AG09319 (cell line): ENCODE data around the gene FAM193A.

ENCODE experiments used
- DNase-seq: peaks from one replicate; pipeline ENCODE4 v3.0.0-alpha.2; 2010; ENCODE audit warnings: low read depth; ENCODE audit errors: extremely low read depth
- CTCF ChIP-seq: IDR thresholded peaks from 2 replicates; pipeline ENCODE4 v1.5.1; 2011; ENCODE audit warnings: low read depth, mild to moderate bottlenecking, inconsistent platforms, low read length, moderate library complexity

The FAM193A gene

GRCh38 chr4:2742823-2743517 is 206.5 kb downstream of the FAM193A start:
- TF ChIP-seq CTCF = no peak

GRCh38 chr4:2743518-2744445 is 207.3 kb downstream of the FAM193A start:
- DNase-seq = no peak
- no peak for TF ChIP-seq CTCF

More at GRCh38 chr4:2742823-2743517, 206.5 kb downstream of the FAM193A start:
- DNase-seq = no peak

- no peak for DNase-seq
- TF ChIP-seq CTCF = no peak
These were observed 208.3 kb downstream of the FAM193A start for GRCh38 chr4:2744576-2745270.

GRCh38 chr4:2745516-2745915 is 209.1 kb downstream of the FAM193A start:
- TF ChIP-seq CTCF = no peak
- DNase-seq = no peak

GRCh38 chr4:2745981-2746806 is 209.7 kb downstream of the FAM193A start:
- no peak for TF ChIP-seq CTCF
- DNase-seq = no peak

GRCh38 chr4:2746891-2747695 is 210.6 kb downstream of the FAM193A start:
- no peak for TF ChIP-seq CTCF
- no peak for DNase-seq
